Measurements from ENCODE around the gene PTPRK.

GRCh38 chr6:127954082-127954481, 566.3 kb downstream of the PTPRK start:
- TF ChIP-seq ZFX (IDR thresholded peaks at IDR 0.05; ENCODE audit: borderline replicate concordance), result no peak
- no peak for TF ChIP-seq CTCF (IDR thresholded peaks at IDR 0.05)

Measured in 22Rv1 (cell line).